Measurements from ENCODE around the gene FLT4. TPM values are rescaled to one million over a fixed set of nuclear protein-coding genes. Genes with fewer than 3 reads are reported as not detected.

Gene FLT4
- polyA plus RNA-seq, 1 experiment: 0.27 TPM

DNA sequence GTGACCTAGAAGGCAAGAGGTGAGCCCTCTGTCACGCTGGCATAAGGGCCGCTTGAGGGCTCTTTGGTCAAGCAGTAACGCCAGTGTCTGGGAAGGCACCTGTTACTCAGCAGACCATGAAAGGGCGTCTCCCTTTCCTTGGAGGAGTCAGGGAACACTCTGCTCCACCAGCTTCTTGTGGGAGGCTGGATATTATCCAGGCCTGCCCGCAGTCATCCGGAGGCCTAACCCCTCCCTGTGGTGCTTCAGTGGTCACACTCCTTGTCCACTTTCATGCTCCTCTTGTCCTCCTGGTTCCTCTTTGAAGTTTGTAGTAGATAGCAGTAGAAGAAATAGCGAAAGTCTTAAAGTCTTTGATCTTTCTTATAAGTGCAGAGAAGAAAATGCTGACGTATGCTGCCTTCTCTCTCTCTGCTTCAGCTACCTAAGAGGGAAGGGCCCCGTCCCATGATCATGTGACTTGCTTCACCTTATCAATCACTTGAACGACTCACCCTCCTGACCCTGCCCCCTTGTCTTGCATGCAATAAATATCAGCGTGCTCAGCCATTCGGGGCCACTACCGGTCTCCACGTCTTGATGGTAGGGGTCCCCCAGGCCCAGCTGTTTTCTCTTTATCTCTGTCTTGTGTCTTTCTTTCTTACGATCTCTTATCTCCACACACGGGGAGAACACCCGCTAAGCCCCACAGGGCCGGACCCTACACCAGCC lies 41.4 kb downstream of the FLT4 start:
- H3K27me3 ChIP-seq (ENCODE audit: control insufficient read depth, insufficient read depth, low read length): no peaks in the 10 kb centered on the region
- H3K4me3 ChIP-seq (ENCODE audit: low read depth, low read length): no peak overlapping the region
- POLR2A ChIA-PET: no interaction called here
- TF ChIP-seq, protein P1, sequence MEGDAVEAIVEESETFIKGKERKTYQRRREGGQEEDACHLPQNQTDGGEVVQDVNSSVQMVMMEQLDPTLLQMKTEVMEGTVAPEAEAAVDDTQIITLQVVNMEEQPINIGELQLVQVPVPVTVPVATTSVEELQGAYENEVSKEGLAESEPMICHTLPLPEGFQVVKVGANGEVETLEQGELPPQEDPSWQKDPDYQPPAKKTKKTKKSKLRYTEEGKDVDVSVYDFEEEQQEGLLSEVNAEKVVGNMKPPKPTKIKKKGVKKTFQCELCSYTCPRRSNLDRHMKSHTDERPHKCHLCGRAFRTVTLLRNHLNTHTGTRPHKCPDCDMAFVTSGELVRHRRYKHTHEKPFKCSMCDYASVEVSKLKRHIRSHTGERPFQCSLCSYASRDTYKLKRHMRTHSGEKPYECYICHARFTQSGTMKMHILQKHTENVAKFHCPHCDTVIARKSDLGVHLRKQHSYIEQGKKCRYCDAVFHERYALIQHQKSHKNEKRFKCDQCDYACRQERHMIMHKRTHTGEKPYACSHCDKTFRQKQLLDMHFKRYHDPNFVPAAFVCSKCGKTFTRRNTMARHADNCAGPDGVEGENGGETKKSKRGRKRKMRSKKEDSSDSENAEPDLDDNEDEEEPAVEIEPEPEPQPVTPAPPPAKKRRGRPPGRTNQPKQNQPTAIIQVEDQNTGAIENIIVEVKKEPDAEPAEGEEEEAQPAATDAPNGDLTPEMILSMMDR (IDR thresholded peaks at IDR 0.05; ENCODE audit: insufficient read depth, low read depth, low read length): no peak
- CTCF ChIA-PET: interaction anchor here (0.6 to 3.9 kb wide), 3 partner anchors 11 to 314 kb away, joined by 3 to 19 read pairs (median 9); no protein-coding TSS in a partner anchor
- H3K36me3 ChIP-seq (ENCODE audit: control insufficient read depth, insufficient read depth, low read length): no peaks in the 10 kb centered on the region
- DNase-seq (ENCODE audit: low read depth): no peak

GRCh38 chr5:180606215-180606785 lies 43.1 kb downstream of the FLT4 start:
- ChIA-PET POLR2A (no interaction called here), CTCF (interaction anchor here (0.5 to 3.9 kb wide), 20 partner anchors 9 to 312 kb away, joined by 3 to 19 read pairs (median 4); no protein-coding TSS in a partner anchor)
- TF ChIP-seq, protein P1 (IDR thresholded peaks at IDR 0.05; ENCODE audit: insufficient read depth, low read depth, low read length): no peak
- H3K4me3 ChIP-seq (ENCODE audit: low read depth, low read length): no peak overlapping the region
- no peaks in the 10 kb centered on the region for H3K27me3 ChIP-seq (ENCODE audit: control insufficient read depth, insufficient read depth, low read length)
- H3K36me3 ChIP-seq (ENCODE audit: control insufficient read depth, insufficient read depth, low read length): no peaks in the 10 kb centered on the region
- DNase-seq (ENCODE audit: low read depth): no peak

DNA sequence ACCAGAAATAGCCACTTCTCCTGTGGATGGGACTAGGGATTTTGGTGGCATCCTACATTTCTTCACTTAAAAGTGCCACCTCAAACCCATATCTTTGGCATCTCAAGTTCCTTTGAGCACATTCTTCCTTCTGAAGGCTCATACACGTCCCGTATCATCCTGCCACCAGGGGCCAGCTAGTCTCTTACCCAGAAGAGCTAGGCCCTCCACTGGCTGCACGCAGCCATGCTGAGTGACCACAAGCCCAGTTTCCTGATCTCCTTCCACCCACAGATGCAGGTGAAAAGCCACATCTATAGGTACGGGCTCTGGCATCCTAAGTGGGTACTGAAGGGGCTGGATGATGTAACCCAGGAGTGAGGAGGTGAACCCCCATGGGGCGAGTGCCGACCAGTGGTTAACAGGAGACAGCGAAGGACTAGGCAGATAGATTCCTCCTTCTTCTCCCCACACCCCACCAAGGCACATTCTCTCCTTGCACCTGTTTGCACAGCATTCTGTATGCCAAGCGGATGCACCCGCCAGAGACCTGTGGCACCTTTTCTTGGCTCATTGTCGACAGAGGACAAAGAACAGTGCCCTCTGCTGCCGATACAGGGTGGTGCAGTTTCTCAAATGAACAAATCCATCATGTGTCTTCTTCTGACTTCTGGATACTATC lies 43.7 kb downstream of the FLT4 start:
- POLR2A ChIA-PET: no interaction called here

GRCh38 chr5:180604271-180604670 lies 45.1 kb downstream of the FLT4 start:
- TF ChIP-seq, protein P1 (IDR thresholded peaks at IDR 0.05; ENCODE audit: insufficient read depth, low read depth, low read length): no peak
- no peak overlapping the region for H3K4me3 ChIP-seq (ENCODE audit: low read depth, low read length)
- no peak for DNase-seq (ENCODE audit: low read depth)
- POLR2A ChIA-PET: no interaction called here
- H3K36me3 ChIP-seq (ENCODE audit: control insufficient read depth, insufficient read depth, low read length): no peaks in the 10 kb centered on the region
- H3K27me3 ChIP-seq (ENCODE audit: control insufficient read depth, insufficient read depth, low read length): no peaks in the 10 kb centered on the region
- CTCF ChIA-PET: no interaction called here

More for the DNA sequence above, 43.7 kb downstream of the FLT4 start:
- H3K27me3 ChIP-seq (ENCODE audit: control insufficient read depth, insufficient read depth, low read length): no peaks in the 10 kb centered on the region
- TF ChIP-seq, protein P1 (IDR thresholded peaks at IDR 0.05; ENCODE audit: insufficient read depth, low read depth, low read length): peak; percentile 78
- H3K36me3 ChIP-seq (ENCODE audit: control insufficient read depth, insufficient read depth, low read length): no peaks in the 10 kb centered on the region
- no peak overlapping the region for H3K4me3 ChIP-seq (ENCODE audit: low read depth, low read length)
- no peak for DNase-seq (ENCODE audit: low read depth)
- CTCF ChIA-PET: interaction anchor here (0.5 to 3.9 kb wide), 20 partner anchors 8 to 311 kb away, joined by 3 to 19 read pairs (median 4); no protein-coding TSS in a partner anchor

DNA sequence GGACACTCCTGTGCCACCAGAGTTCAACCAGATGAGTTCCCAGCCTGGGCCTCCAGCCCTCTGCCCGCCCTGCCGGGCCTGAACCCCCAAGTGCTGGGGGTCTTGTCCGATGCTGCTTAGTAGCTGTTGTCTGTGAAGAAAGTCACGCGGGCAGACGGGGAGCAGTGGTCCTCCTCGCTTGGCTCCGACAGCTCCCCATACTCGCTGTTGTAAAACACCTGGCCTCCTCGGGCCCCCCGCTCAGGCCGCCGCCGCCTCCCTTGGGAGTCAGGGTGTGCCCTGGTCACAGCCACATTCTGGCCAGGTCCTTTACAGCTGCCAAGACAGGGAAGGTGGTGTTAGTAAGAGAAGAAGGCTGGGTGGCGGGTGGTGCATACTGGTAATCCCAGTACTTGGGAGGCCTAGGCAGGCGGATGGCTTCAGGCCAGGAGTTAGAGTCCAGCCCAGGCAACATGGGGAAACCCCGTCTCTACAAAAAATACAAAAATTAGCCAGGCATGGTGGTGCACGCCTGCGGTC lies 46.3 kb downstream of the FLT4 start:
- DNase-seq (ENCODE audit: low read depth): no peak
- POLR2A ChIA-PET: no interaction called here
- TF ChIP-seq, protein P1 (IDR thresholded peaks at IDR 0.05; ENCODE audit: insufficient read depth, low read depth, low read length): no peak
- no peaks in the 10 kb centered on the region for H3K27me3 ChIP-seq (ENCODE audit: control insufficient read depth, insufficient read depth, low read length)
- CTCF ChIA-PET: no interaction called here
- H3K36me3 ChIP-seq (ENCODE audit: control insufficient read depth, insufficient read depth, low read length): no peaks in the 10 kb centered on the region
- no peak overlapping the region for H3K4me3 ChIP-seq (ENCODE audit: low read depth, low read length)
